WTC11 (cell line): ENCODE data around the gene MASP2. TPM values are rescaled to one million over a fixed set of nuclear protein-coding genes. Genes with fewer than 3 reads are reported as not detected.
A peak's percentile ranks its signal among the peaks of the same experiment; 100 is the strongest.

ENCODE experiments used
- ATAC-seq: fragments of 200-7000 bp; cut with Tn5 transposase; 2 replicates; pipeline ENCODE4 v1.10.0; 2021; ENCODE audit warnings: mild to moderate bottlenecking, moderate library complexity
- CTCF ChIA-PET: fragments of 300-600 bp; sonication (Branson Sonifier 250); formaldehyde crosslinking; loops from one replicate; lab custom pipeline; 2021; ENCODE audit warnings: antibody characterized with exemption; lab: Charles Lee
- POLR2A ChIA-PET: fragments of 350-600 bp; sonication (Branson Sonifier 250); formaldehyde crosslinking; loops from one replicate; lab custom pipeline; 2021; ENCODE audit warnings: antibody characterized with exemption; lab: Charles Lee
- DNase-seq: peaks from one replicate; pipeline ENCODE4 v3.0.0; 2021; ENCODE audit warnings: low spot score
- H3K27ac Mint-ChIP-seq: 2 replicates; pipeline ENCODE4 v1.8.0; 2021; ENCODE audit warnings: mixed read lengths
- H3K27me3 Mint-ChIP-seq: 2 replicates; pipeline ENCODE4 v1.8.0; 2021; ENCODE audit warnings: low read depth, mild to moderate bottlenecking, moderate library complexity, mixed read lengths
- H3K36me3 Mint-ChIP-seq: 2 replicates; pipeline ENCODE4 v1.8.0; 2021; ENCODE audit warnings: mixed read lengths
- H3K4me1 Mint-ChIP-seq: 2 replicates; pipeline ENCODE4 v1.8.0; 2022; ENCODE audit warnings: mixed read lengths
- H3K4me3 Mint-ChIP-seq: 2 replicates; pipeline ENCODE4 v1.8.0; 2021; ENCODE audit warnings: mild to moderate bottlenecking, moderate library complexity, mixed read lengths
- H3K9me3 Mint-ChIP-seq: 2 replicates; pipeline ENCODE4 v1.8.0; 2021; ENCODE audit warnings: mixed read lengths
- ELF4 ChIP-seq: sonication (generic); formaldehyde crosslinking; IDR thresholded peaks from 2 replicates; pipeline ENCODE4 v1.8.1; 2022; ENCODE audit warnings: low read depth, mild to moderate bottlenecking, moderate library complexity, missing genetic modification reagents
- ESRRA ChIP-seq: sonication (generic); formaldehyde crosslinking; IDR thresholded peaks from 2 replicates; pipeline ENCODE4 v1.8.1; 2022; ENCODE audit warnings: mild to moderate bottlenecking, missing genetic modification reagents, borderline replicate concordance
- GTF2I ChIP-seq: fragments of 250-450 bp; sonication (Bioruptor Pico); conservative IDR thresholded peaks from 2 replicates; pipeline ENCODE4 v1.4.0; 2021; ENCODE audit warnings: mild to moderate bottlenecking
- HMGA2 ChIP-seq: fragments of 250-450 bp; sonication (Bioruptor Pico); IDR thresholded peaks from 2 replicates; pipeline ENCODE4 v1.4.0; 2021; ENCODE audit warnings: mild to moderate bottlenecking, moderate library complexity
- IRF2 ChIP-seq: sonication (generic); formaldehyde crosslinking; IDR thresholded peaks from 2 replicates; pipeline ENCODE4 v1.8.0; 2022; ENCODE audit warnings: low read depth, missing genetic modification reagents, borderline replicate concordance
- OVOL2 ChIP-seq: fragments of 250-450 bp; sonication (Bioruptor Pico); IDR thresholded peaks from 2 replicates; pipeline ENCODE4 v1.9.0; 2021; ENCODE audit warnings: mild to moderate bottlenecking, borderline replicate concordance
- SMAD3 ChIP-seq: sonication (generic); formaldehyde crosslinking; IDR thresholded peaks from 2 replicates; pipeline ENCODE4 v1.8.0; 2022; ENCODE audit warnings: missing genetic modification reagents, mild to moderate bottlenecking, borderline replicate concordance
- SOX15 ChIP-seq: fragments of 250-450 bp; sonication (Bioruptor Pico); IDR thresholded peaks from 2 replicates; pipeline ENCODE4 v1.9.0; 2021; ENCODE audit warnings: mild to moderate bottlenecking
- ZNF121 ChIP-seq: sonication (generic); formaldehyde crosslinking; IDR thresholded peaks from 2 replicates; pipeline ENCODE4 v1.8.0; 2023; ENCODE audit warnings: missing genetic modification reagents
- ZNF138 ChIP-seq: sonication (generic); formaldehyde crosslinking; conservative IDR thresholded peaks from 2 replicates; pipeline ENCODE4 v1.8.1; 2022; ENCODE audit warnings: mild to moderate bottlenecking, moderate library complexity, missing genetic modification reagents
- ZNF219 ChIP-seq: sonication (generic); formaldehyde crosslinking; IDR thresholded peaks from 2 replicates; pipeline ENCODE4 v1.8.0; 2023; ENCODE audit warnings: missing genetic modification reagents, mild to moderate bottlenecking, borderline replicate concordance
- total RNA-seq: library from RNA; stranded (reverse); gene quantifications from 3 replicates; pipeline ENCODE4 v1.2.3, GENCODE V29; 2021
- TF ChIP-seq, protein P1 (sequence below): sonication (generic); formaldehyde crosslinking; IDR thresholded peaks from 2 replicates; pipeline ENCODE4 v1.8.0; 2023; ENCODE audit warnings: mild to moderate bottlenecking, missing genetic modification reagents
- TF ChIP-seq, protein P2 (sequence below): sonication (generic); formaldehyde crosslinking; IDR thresholded peaks from 2 replicates; pipeline ENCODE4 v1.8.1; 2022; ENCODE audit warnings: mild to moderate bottlenecking, moderate library complexity, missing genetic modification reagents
- TF ChIP-seq, protein P3 (sequence below): sonication (generic); formaldehyde crosslinking; IDR thresholded peaks from 2 replicates; pipeline ENCODE4 v1.8.0; 2022; ENCODE audit warnings: missing genetic modification reagents

Gene MASP2
- total RNA-seq, 1 experiment from 2014 or later = 0.57 TPM

DNA sequence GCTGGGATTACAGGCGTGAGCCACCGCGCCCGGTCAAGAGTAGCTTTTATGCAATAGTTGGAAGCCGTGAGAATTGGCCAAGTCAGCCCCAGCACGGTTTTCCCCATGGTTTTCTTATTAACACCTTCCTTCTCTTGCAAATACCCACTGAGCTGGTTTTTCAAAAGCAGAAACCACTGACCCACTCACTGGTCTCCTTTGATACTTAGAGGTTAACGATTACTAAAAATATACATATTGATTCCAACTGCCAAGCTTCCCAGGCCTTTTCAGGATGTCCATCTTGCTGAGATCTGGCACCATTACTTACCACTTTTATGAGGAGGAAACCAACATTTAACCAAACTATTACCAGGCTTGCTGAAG, 60.5 kb downstream of the MASP2 start (continued):
- TF ChIP-seq, protein P1, sequence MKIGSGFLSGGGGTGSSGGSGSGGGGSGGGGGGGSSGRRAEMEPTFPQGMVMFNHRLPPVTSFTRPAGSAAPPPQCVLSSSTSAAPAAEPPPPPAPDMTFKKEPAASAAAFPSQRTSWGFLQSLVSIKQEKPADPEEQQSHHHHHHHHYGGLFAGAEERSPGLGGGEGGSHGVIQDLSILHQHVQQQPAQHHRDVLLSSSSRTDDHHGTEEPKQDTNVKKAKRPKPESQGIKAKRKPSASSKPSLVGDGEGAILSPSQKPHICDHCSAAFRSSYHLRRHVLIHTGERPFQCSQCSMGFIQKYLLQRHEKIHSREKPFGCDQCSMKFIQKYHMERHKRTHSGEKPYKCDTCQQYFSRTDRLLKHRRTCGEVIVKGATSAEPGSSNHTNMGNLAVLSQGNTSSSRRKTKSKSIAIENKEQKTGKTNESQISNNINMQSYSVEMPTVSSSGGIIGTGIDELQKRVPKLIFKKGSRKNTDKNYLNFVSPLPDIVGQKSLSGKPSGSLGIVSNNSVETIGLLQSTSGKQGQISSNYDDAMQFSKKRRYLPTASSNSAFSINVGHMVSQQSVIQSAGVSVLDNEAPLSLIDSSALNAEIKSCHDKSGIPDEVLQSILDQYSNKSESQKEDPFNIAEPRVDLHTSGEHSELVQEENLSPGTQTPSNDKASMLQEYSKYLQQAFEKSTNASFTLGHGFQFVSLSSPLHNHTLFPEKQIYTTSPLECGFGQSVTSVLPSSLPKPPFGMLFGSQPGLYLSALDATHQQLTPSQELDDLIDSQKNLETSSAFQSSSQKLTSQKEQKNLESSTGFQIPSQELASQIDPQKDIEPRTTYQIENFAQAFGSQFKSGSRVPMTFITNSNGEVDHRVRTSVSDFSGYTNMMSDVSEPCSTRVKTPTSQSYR (CRISPR knock-in tag) = no peak
- TF ChIP-seq, protein P2, sequence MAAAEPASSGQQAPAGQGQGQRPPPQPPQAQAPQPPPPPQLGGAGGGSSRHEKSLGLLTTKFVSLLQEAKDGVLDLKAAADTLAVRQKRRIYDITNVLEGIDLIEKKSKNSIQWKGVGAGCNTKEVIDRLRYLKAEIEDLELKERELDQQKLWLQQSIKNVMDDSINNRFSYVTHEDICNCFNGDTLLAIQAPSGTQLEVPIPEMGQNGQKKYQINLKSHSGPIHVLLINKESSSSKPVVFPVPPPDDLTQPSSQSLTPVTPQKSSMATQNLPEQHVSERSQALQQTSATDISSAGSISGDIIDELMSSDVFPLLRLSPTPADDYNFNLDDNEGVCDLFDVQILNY (CRISPR knock-in tag) = no peak
- TF ChIP-seq ZNF138 (CRISPR knock-in tag) (no peak), IRF2 (CRISPR knock-in tag) (no peak), SOX15 (no peak), SMAD3 (CRISPR knock-in tag) (no peak), ZNF219 (CRISPR knock-in tag) (no peak)

DNA sequence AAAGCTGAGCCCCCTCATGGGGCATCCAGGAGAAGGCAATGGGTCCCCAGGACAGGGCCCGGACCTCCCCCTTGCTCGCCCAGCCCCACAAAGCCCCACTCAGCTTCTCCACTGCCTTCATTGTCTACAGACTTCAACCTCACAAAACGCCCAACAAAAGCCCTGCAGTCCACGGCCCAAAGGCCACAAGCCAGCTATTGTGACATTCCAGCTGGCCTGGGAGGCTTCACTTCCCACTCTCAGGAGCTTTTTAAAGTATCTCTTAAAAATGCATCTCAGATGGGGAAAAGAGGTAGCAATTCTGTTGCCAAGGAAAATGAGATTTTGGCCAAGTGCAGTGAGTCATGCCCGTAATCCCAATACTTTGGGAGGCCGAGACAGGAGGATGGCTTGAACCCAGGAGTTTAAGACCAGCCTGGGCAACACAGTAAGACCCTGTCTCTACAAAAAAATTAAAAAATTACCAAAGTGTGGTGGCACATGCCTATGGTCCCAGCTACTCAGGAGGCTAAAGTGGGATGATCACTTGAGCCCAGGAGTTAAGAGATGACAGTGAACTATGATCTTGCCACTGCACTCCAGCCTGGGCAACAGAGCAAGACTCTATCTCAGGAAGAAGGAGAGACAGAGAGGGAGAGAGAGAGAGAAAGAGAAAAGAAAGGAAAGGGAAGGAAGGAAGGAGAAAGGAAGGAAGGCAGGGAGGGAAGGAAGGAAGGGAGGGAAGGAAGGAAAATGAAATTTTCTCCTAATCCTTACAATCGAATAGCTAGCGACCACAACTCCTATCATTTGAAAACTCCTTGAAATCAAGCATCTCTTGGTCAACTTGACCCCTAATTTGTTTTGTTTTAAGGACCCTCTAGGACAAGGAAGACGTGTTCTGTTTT, 66.0 kb downstream of the MASP2 start:
- H3K36me3 Mint-ChIP-seq = no peaks in the 10 kb centered on the region
- no peak for ATAC-seq
- H3K27ac Mint-ChIP-seq = peak overlapping the region; percentile 71
- no peaks in the 10 kb centered on the region for H3K9me3 Mint-ChIP-seq
- DNase-seq = no peak
- no peaks in the 10 kb centered on the region; the same call in 1 of the 2 replicates for H3K27me3 Mint-ChIP-seq
- CTCF ChIA-PET = interaction anchor here (0.5 to 2.1 kb wide), 12 partner anchors 10 to 474 kb away, joined by 3 to 8 read pairs (median 5); no protein-coding TSS in a partner anchor
- H3K4me1 Mint-ChIP-seq = peaks cover 49% of the 10 kb centered on the region
- TF ChIP-seq, protein P3, sequence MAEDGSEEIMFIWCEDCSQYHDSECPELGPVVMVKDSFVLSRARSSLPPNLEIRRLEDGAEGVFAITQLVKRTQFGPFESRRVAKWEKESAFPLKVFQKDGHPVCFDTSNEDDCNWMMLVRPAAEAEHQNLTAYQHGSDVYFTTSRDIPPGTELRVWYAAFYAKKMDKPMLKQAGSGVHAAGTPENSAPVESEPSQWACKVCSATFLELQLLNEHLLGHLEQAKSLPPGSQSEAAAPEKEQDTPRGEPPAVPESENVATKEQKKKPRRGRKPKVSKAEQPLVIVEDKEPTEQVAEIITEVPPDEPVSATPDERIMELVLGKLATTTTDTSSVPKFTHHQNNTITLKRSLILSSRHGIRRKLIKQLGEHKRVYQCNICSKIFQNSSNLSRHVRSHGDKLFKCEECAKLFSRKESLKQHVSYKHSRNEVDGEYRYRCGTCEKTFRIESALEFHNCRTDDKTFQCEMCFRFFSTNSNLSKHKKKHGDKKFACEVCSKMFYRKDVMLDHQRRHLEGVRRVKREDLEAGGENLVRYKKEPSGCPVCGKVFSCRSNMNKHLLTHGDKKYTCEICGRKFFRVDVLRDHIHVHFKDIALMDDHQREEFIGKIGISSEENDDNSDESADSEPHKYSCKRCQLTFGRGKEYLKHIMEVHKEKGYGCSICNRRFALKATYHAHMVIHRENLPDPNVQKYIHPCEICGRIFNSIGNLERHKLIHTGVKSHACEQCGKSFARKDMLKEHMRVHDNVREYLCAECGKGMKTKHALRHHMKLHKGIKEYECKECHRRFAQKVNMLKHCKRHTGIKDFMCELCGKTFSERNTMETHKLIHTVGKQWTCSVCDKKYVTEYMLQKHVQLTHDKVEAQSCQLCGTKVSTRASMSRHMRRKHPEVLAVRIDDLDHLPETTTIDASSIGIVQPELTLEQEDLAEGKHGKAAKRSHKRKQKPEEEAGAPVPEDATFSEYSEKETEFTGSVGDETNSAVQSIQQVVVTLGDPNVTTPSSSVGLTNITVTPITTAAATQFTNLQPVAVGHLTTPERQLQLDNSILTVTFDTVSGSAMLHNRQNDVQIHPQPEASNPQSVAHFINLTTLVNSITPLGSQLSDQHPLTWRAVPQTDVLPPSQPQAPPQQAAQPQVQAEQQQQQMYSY (CRISPR knock-in tag) = 0 out of 2 replicates have a peak, but pooled peaks have one; percentile 29
- no peak for TF ChIP-seq OVOL2 (CRISPR knock-in tag)
- TF ChIP-seq, protein P1 (CRISPR knock-in tag) = no peak
- peak; percentile 82 for TF ChIP-seq GTF2I
- no peak for TF ChIP-seq ELF4 (CRISPR knock-in tag)
- TF ChIP-seq ESRRA = no peak
- TF ChIP-seq ZNF121 (CRISPR knock-in tag) = peak; percentile 80; the same call in 1 of the 2 replicates
- TF ChIP-seq HMGA2 (CRISPR knock-in tag) = 0 out of 2 replicates have a peak, but pooled peaks have one; percentile 1
- TF ChIP-seq, all 79 proteins: peak for 4
- peak overlapping the region; percentile 58 for H3K4me3 Mint-ChIP-seq
- POLR2A ChIA-PET = interaction anchor here (0.8 to 1.7 kb wide), 3 partner anchors 24 to 50 kb away, joined by 3 to 8 read pairs (median 3); no protein-coding TSS in a partner anchor
